Activated T-helper 1 cell treated with Interleukin-2 at 50 U/mL for 16 hours (primary cell): ENCODE measurements around the gene WIPF3.
"Not testable (repeated sequence)": the region's sequence is repeated elsewhere in the genome, so short reads cannot be mapped to it uniquely, and the experiment has no call there.

ENCODE experiments used
- DNase-seq: peaks from one replicate; pipeline ENCODE4 v3.0.0-alpha.2; 2020; ENCODE audit warnings: low read depth

The WIPF3 gene

DNA sequence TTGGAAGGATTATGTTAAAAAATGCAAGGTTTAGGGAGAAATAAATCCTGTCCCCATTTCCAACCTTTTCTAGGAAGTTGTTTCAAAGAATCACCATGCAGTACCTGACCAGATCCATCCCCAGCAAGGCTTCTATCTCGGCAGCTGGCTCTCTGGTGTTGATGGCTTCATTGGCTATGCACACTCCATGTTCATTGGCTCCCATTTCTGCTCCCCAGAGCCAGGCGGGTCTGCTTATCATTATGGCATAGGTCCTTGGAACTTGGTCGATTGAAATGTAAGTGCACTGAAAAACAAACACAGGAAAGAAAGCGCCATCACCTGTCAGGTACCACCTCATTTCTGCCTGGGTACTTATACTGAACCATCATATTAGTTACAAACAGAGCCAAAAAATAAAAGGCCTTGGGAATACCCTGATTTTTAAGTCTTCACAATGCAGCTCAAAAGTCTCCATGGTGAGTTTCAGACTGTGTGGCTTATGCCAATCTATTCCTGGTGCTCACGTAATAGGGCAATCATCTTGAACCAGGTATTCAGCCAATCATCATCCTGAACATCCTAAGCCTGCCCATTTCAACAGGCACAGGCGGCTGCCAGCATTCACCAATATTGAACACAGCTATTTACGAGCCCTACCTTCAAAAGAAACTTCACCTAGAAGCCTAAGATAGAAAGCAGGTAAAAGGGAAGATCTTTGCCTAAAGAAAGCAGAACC, 148.9 kb downstream of the WIPF3 start:
- DNase-seq: no peak

DNA sequence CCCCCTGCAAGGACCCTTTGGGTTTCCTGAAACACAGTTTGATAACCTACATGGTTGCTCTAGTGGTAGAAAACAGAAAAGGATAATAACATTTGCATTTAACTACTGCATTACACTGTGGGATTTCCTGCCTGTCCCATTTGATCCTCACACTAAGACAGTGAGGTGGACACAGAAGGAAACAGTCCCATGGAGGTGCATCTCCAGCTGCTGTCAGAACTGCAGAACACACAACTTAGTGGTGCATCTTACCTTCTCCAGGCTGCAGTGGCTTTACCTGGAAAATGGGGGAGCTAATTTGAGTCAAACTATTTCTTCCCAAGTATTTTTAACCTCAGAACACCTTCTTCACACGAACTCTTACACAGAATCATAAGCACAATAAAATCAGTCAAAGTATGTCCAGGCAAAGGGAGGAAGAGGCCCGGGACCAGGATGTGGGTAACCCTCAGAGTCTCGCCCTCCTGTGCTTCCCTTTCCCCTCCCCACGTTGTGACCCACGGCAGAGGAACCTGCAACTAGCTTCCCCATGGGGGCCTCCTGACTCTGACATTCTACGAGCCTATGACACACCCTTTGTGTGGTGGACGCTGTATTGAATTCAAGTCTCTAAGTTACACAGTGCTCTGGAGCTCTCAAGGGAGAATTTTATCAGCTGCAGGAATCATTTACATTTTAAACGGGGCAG, 149.6 kb downstream of the WIPF3 start:
- DNase-seq: no peak

DNA sequence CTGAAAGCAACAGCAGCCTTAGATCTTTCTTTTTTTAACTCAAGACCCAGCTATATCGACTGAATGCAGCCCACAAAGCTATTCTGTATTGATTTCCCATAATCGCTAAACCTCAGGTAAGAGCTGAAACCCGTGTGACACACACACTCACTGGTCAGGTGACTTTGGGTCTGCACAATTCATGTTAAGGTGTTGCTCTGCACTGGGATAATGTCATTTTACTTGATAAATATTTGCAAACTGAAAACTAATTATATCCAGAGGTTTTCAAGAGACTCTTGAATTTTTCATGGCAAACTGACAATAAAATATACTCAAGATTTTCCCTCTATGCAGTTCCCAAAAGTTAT, 150.2 kb downstream of the WIPF3 start:
- DNase-seq: no peak

DNA sequence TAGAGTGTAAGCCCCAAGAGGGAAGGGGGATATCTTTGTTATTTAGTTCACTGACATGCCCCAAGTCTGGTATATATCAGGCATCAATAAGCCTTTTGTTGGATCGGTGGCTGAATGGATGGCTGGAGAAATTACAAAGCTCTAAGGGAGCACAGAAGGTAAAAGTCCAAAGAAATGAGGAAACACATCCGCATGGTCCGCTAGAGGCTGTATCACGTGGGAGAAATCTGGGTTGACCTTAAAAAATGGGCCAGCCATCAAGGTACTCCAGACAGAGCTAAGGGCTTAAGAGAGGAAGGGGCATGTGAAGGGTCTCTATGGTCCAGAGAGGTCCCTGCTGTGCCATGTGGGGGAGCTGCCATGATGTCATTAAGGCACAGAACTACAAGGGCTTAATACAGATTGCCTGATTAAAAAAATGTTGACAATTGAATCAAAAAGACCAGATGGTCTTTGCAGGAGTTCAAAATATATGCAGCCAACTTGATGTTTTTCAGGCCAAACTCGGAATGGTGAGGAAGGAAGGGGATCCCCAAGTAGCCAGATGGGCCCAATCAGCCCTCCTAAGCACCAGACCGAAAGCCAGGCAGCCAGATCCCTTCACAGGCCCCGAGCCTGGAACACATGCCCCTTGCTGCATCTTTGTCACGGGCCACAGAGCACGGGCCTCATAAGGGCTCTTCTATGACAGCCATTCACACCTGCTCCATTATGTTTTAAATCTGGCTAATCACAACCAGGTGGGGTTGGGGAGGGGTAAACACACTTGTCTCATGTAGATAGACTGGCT, 151.4 kb downstream of the WIPF3 start:
- no peak for DNase-seq

DNA sequence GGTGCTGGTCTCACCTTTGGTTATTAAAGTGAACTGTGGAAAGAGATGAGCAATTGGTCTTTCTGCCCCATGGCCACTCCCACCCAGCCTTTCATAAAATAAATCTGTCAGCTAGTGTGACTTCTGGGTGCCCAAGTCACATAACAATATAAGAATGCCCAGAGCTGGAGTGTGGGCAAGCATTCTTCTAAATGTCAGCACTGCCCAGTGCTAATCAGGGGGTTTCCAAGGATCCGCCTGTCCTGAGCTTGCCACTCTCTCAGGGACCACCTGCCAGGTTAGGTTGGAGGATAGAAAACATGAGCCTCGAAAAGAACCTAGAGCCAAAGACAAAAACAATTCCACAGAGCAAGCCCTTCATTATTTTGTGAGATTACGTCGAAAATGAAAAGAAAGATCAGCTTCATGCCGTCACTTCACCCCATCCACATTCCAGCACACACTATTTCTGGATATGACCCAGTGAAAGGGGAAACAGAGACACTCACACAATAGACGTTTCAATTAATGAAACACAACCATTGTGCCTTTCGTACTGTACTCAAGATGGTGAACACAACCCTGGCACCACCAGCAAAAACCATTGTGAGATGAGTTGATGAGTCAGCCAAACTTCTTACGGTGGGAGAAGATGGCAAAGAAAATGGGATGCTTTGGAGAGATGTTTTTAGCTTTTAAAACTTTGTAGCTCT, 152.5 kb downstream of the WIPF3 start:
- no peak for DNase-seq

DNA sequence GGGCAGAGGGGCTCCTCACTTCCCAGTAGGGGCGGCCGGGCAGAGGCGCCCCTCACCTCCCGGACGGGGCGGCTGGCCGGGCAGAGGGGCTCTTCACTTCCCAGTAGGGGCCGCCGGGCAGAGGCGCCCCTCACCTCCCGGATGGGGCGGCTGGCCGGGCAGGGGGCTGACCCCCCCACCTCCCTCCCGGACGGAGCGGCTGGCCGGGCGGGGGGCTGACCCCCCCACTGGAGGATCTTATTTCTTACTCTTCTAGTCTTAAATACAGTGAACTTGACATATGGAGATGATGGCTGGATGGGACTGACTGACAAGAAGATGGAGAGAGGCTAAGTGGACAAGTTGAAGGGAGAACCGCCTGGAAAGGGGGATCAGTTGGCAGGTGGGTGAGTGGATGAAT, 155.3 kb downstream of the WIPF3 start:
- DNase-seq: not testable (repeated sequence)

DNA sequence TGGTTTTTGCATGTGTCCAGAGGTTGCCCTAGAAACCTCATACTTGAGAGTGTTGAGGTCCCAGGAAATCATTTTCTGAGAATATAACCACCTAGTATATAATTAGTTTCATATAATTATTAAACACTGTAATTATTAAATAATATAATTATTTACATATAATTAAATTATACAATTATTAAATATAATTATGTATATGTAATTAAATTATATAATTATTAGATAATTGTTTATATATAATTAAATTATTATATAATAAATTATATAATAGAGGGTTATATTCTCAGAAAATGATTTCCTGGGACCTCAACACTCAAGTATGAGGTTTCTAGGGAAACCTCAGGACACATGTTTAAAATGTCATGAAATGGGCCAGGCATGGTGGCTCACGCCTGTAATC, 155.7 kb downstream of the WIPF3 start:
- no peak for DNase-seq

DNA sequence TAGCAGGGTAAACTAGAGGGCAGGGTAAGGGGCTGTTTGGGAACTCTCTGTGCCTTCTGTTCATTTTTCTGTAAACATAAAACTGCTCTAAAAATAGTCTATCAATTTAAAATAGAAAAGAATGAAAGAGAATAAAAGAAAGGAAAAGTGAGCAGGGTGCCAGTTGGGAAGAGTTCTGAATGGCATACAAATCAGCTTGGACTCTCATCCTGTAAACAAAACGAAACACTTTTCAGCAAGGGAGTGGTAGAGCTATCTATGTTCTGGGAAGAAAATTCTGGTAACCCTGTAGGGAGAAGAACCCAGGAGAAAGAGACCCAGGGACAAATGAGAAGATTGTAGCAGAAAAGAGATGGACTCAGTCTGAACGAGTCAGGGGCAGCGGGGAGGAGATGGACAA, 158.7 kb downstream of the WIPF3 start:
- no peak for DNase-seq
